Panc1 (cell line): ENCODE measurements around the gene AP5Z1.

Experiments
- TF ChIP-seq, protein P1 (sequence below): fragments of 450-650 bp; IDR thresholded peaks from 2 replicates; pipeline ENCODE4 v1.5.1; 2017; ENCODE audit warnings: mild to moderate bottlenecking
- TF ChIP-seq, protein P2 (sequence below), 2 experiments: IDR thresholded peaks; 2 replicates each; pipeline ENCODE4 v1.6.1; 2011 to 2012; ENCODE audit warnings: low read depth in 2 of 2, control low read depth in 1 of 2, low read length in 1 of 2, mild to moderate bottlenecking in 1 of 2, moderate library complexity in 1 of 2; ENCODE audit not compliant: insufficient read depth in 1 of 2

DNA sequence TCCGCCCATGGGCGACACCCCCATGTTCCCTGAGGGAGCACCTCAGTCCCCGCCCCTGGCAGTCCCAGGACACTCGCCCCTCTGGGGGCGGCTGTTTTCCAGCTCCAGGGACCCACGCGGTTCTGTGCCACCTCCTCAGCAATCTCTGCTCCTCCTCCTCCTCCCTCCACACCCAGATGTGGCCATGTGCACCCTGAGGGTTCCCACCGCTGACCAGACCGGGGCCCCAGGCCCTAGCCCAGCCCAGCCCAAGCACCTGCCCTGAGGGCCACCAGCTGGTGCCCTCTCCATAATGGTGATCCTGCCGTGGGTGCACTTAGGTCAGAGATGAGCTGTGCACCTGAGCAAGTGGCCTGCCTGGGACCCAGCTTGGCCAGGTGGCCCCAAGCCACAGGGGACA lies 25.1 kb downstream of the AP5Z1 start:
- TF ChIP-seq, protein P1, sequence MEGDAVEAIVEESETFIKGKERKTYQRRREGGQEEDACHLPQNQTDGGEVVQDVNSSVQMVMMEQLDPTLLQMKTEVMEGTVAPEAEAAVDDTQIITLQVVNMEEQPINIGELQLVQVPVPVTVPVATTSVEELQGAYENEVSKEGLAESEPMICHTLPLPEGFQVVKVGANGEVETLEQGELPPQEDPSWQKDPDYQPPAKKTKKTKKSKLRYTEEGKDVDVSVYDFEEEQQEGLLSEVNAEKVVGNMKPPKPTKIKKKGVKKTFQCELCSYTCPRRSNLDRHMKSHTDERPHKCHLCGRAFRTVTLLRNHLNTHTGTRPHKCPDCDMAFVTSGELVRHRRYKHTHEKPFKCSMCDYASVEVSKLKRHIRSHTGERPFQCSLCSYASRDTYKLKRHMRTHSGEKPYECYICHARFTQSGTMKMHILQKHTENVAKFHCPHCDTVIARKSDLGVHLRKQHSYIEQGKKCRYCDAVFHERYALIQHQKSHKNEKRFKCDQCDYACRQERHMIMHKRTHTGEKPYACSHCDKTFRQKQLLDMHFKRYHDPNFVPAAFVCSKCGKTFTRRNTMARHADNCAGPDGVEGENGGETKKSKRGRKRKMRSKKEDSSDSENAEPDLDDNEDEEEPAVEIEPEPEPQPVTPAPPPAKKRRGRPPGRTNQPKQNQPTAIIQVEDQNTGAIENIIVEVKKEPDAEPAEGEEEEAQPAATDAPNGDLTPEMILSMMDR = no peak
- TF ChIP-seq, protein P2, sequence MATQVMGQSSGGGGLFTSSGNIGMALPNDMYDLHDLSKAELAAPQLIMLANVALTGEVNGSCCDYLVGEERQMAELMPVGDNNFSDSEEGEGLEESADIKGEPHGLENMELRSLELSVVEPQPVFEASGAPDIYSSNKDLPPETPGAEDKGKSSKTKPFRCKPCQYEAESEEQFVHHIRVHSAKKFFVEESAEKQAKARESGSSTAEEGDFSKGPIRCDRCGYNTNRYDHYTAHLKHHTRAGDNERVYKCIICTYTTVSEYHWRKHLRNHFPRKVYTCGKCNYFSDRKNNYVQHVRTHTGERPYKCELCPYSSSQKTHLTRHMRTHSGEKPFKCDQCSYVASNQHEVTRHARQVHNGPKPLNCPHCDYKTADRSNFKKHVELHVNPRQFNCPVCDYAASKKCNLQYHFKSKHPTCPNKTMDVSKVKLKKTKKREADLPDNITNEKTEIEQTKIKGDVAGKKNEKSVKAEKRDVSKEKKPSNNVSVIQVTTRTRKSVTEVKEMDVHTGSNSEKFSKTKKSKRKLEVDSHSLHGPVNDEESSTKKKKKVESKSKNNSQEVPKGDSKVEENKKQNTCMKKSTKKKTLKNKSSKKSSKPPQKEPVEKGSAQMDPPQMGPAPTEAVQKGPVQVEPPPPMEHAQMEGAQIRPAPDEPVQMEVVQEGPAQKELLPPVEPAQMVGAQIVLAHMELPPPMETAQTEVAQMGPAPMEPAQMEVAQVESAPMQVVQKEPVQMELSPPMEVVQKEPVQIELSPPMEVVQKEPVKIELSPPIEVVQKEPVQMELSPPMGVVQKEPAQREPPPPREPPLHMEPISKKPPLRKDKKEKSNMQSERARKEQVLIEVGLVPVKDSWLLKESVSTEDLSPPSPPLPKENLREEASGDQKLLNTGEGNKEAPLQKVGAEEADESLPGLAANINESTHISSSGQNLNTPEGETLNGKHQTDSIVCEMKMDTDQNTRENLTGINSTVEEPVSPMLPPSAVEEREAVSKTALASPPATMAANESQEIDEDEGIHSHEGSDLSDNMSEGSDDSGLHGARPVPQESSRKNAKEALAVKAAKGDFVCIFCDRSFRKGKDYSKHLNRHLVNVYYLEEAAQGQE (IDR thresholded peaks at IDR 0.05; ENCODE audit: insufficient read depth in 1 of 2, low read depth in 2 of 2, low read length in 1 of 2) = no peak
